ENCODE results near the gene TBCEL. TPM values are rescaled to one million over a fixed set of nuclear protein-coding genes. Genes with fewer than 3 reads are reported as not detected.

Gene TBCEL
- total RNA-seq, 4 donors from 2014 or later, result 5.4 to 15.2 (median 8.4) TPM

GRCh38 chr11:121122328-121122727 is 98.4 kb downstream of the TBCEL start:
- intact Hi-C loops (cut with DNase I; ENCODE audit: low total_unique reads), result no loop called here
- no peaks in the 10 kb centered on the region for H3K4me1 ChIP-seq
- in situ Hi-C loops (cut with MboI; ENCODE audit: low sequenced_read_pairs in 4 of 4), result loop anchor here in 2 of 4 donors (25.0 kb wide), 1 partner anchor 610 kb away; the partner anchor contains the start of gene GRIK4 (in 2 of the 2)

GRCh38 chr11:121123496-121124069 is 99.7 kb downstream of the TBCEL start:
- no peaks in the 10 kb centered on the region for H3K36me3 ChIP-seq
- H3K27ac ChIP-seq, result no peak overlapping the region
- H3K9me3 ChIP-seq, result peaks cover 0 to 5% (median 0%) of the 10 kb centered on the region in 3 donors
- intact Hi-C loops (cut with DNase I; ENCODE audit: low total_unique reads) (no loop called here), in situ Hi-C loops (cut with MboI; ENCODE audit: low sequenced_read_pairs in 4 of 4) (loop anchor here in 2 of 4 donors (25.0 kb wide), 1 partner anchor 611 kb away; the partner anchor contains the start of gene GRIK4 (in 2 of the 2))
- H3K27me3 ChIP-seq, result no peaks in the 10 kb centered on the region
- no peak for TF ChIP-seq CTCF (IDR thresholded peaks at IDR 0.05 in 4 of 5, conservative IDR thresholded peaks at IDR 0.05 in 1 of 5)
- no peak for TF ChIP-seq POLR2A (IDR thresholded peaks at IDR 0.05)
- DNase-seq (no peak), ATAC-seq (no peak)
- H3K4me3 ChIP-seq, result no peak overlapping the region
- H3K4me1 ChIP-seq, result no peaks in the 10 kb centered on the region

More at GRCh38 chr11:121122328-121122727, 98.4 kb downstream of the TBCEL start:
- TF ChIP-seq POLR2A (IDR thresholded peaks at IDR 0.05) (no peak), CTCF (IDR thresholded peaks at IDR 0.05 in 4 of 5, conservative IDR thresholded peaks at IDR 0.05 in 1 of 5) (no peak)
- H3K9me3 ChIP-seq, result peaks cover 0 to 5% (median 0%) of the 10 kb centered on the region in 3 donors
- DNase-seq, result no peak
- no peak overlapping the region for H3K27ac ChIP-seq
- H3K4me3 ChIP-seq, result no peak overlapping the region
- no peaks in the 10 kb centered on the region for H3K36me3 ChIP-seq
- no peak for ATAC-seq
- no peaks in the 10 kb centered on the region for H3K27me3 ChIP-seq

GRCh38 chr11:121127809-121128208 is 103.9 kb downstream of the TBCEL start:
- Histone ChIP-seq H3K4me3 (no peak overlapping the region), H3K27me3 (no peaks in the 10 kb centered on the region), H3K36me3 (no peaks in the 10 kb centered on the region), H3K9me3 (no peaks in the 10 kb centered on the region), H3K4me1 (no peaks in the 10 kb centered on the region), H3K27ac (no peak overlapping the region)
- TF ChIP-seq CTCF (IDR thresholded peaks at IDR 0.05 in 4 of 5, conservative IDR thresholded peaks at IDR 0.05 in 1 of 5) (no peak), POLR2A (IDR thresholded peaks at IDR 0.05) (no peak)
- DNase-seq (no peak), ATAC-seq (no peak)
- intact Hi-C loops (cut with DNase I; ENCODE audit: low total_unique reads) (no loop called here), in situ Hi-C loops (cut with MboI; ENCODE audit: low sequenced_read_pairs in 4 of 4) (no loop called here)

GRCh38 chr11:121129362-121130340 is 105.7 kb downstream of the TBCEL start:
- TF ChIP-seq POLR2A (IDR thresholded peaks at IDR 0.05) (no peak), CTCF (IDR thresholded peaks at IDR 0.05 in 4 of 5, conservative IDR thresholded peaks at IDR 0.05 in 1 of 5) (no peak)
- H3K27ac ChIP-seq, result no peak overlapping the region
- ATAC-seq (no peak), DNase-seq (no peak)
- H3K36me3 ChIP-seq, result no peaks in the 10 kb centered on the region
- in situ Hi-C loops (cut with MboI; ENCODE audit: low sequenced_read_pairs in 4 of 4), result no loop called here
- H3K9me3 ChIP-seq, result no peaks in the 10 kb centered on the region
- intact Hi-C loops (cut with DNase I; ENCODE audit: low total_unique reads), result no loop called here
- peaks cover 0 to 5% of the 10 kb centered on the region in 2 donors for H3K4me1 ChIP-seq
- no peaks in the 10 kb centered on the region for H3K27me3 ChIP-seq
- no peak overlapping the region for H3K4me3 ChIP-seq

Data from gastrocnemius medialis (tissue), 4 donors.